PC-9 (cell line): ENCODE data around the gene RPL28.

Source experiments
- EZH2 ChIP-seq: fragments of 200-600 bp; sonication (generic); IDR thresholded peaks from 2 replicates; pipeline ENCODE4 v1.8.0; 2017; ENCODE audit warnings: antibody characterized with exemption, low read depth
- TF ChIP-seq, protein P1 (sequence below): fragments of 200-600 bp; sonication (generic); conservative IDR thresholded peaks from 2 replicates; pipeline ENCODE4 v1.6.1; 2017; ENCODE audit warnings: mixed run types, antibody characterized with exemption, mild to moderate bottlenecking, moderate library complexity

DNA sequence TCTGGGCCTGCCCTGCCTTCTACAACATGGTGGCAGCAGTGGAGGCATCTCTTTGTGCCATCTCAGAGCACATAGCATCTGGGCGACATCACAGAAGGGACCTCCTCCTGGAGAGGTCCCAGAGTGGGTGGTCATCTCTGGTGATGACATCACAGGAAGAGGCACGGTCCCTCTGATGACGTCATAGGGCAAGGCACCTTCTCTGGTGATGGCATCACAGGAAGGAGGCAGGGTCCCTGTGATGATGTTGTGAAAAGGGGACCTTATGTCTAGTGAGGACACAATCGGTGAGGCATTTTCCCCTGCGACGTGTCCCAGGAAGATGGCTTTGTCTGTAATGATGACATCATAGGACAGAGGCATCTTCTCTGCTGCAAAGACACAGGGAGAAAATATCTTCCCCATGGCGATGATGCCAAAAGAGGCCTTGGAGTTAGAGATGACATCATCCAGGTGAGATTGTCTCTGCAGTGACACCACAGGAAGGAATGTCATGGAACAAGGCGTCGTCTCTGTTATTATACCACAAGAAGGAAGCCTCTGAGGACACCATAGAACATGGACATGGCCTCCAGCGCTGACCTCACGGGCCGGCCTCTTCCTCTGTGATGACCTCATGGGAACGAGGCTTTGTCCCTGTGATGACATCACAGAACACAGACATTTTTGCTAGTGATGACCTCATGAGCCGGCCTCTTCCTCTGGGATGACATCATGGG is 46.7 kb downstream of the RPL28 start:
- TF ChIP-seq, protein P1, sequence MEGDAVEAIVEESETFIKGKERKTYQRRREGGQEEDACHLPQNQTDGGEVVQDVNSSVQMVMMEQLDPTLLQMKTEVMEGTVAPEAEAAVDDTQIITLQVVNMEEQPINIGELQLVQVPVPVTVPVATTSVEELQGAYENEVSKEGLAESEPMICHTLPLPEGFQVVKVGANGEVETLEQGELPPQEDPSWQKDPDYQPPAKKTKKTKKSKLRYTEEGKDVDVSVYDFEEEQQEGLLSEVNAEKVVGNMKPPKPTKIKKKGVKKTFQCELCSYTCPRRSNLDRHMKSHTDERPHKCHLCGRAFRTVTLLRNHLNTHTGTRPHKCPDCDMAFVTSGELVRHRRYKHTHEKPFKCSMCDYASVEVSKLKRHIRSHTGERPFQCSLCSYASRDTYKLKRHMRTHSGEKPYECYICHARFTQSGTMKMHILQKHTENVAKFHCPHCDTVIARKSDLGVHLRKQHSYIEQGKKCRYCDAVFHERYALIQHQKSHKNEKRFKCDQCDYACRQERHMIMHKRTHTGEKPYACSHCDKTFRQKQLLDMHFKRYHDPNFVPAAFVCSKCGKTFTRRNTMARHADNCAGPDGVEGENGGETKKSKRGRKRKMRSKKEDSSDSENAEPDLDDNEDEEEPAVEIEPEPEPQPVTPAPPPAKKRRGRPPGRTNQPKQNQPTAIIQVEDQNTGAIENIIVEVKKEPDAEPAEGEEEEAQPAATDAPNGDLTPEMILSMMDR: no peak
- no peak for TF ChIP-seq EZH2
